A549 (cell line): ENCODE measurements around the gene MID2. TPM values are rescaled to one million over a fixed set of nuclear protein-coding genes. Genes with fewer than 3 reads are reported as not detected.
"Not testable (repeated sequence)": the region's sequence is repeated elsewhere in the genome, so short reads cannot be mapped to it uniquely, and the experiment has no call there.

Experiments used
- ATAC-seq, 2 experiments: fragments of 200-7000 bp in 1 of 2; fragments of >200 bp in 1 of 2; cut with Nextera tagmentation in 1 of 2; cut with Tn5 transposase in 1 of 2; 3 replicates each; pipeline versions ENCODE4 v1.8.0 to v1.9.1; 2018 to 2020; ENCODE audit warnings: mild to moderate bottlenecking in 1 of 2, moderate library complexity in 1 of 2
- CTCF ChIA-PET: fragments of 300-600 bp; sonication (Branson Sonifier 250); formaldehyde crosslinking; extraction: SDS; loops from one replicate; lab custom pipeline; 2021; ENCODE audit warnings: antibody characterized with exemption, inconsistent platforms; lab: Yijun Ruan, JAX
- POLR2A ChIA-PET: fragments of 350-600 bp; formaldehyde crosslinking; extraction: SDS; loops from one replicate; lab custom pipeline; 2021; ENCODE audit warnings: antibody characterized with exemption, inconsistent platforms; lab: Yijun Ruan, JAX
- DNase-seq, 2 experiments: peaks; one replicate each; pipeline versions ENCODE4 v3.0.0 to v3.0.0-alpha.2; 2011 to 2016; ENCODE audit warnings: low read depth in 1 of 2, low spot score in 1 of 2
- FAIRE-seq: peaks from 2 replicates; lab custom pipeline; 2011; peaks lifted over from hg19 to GRCh38; lab: Jason Lieb, UNC
- H3K27ac ChIP-seq, 2 experiments: fragments of >200 bp; sonication (Bioruptor Twin); formaldehyde crosslinking; 3 replicates each; pipeline ENCODE4 v1.5.1; 2016 to 2017
- H3K4me1 ChIP-seq: fragments of >200 bp; sonication (Bioruptor Twin); formaldehyde crosslinking; 3 replicates; pipeline ENCODE4 v1.6.1; 2016
- H3K4me2 ChIP-seq: fragments of >200 bp; sonication (Bioruptor Twin); formaldehyde crosslinking; 3 replicates; pipeline ENCODE4 v1.6.1; 2016
- H3K4me3 ChIP-seq: fragments of >200 bp; sonication (Bioruptor Twin); formaldehyde crosslinking; 3 replicates; pipeline ENCODE4 v1.5.1; 2016
- H3K9me3 ChIP-seq: fragments of >200 bp; sonication (Bioruptor Twin); formaldehyde crosslinking; 3 replicates; pipeline ENCODE4 v1.6.1; 2016
- CBX8 ChIP-seq: fragments of 200-600 bp; sonication (generic); IDR thresholded peaks from 2 replicates; pipeline ENCODE4 v1.6.1; 2016
- CHD2 ChIP-seq: fragments of 150-350 bp; IDR thresholded peaks from 2 replicates; pipeline ENCODE4 v1.6.1; 2014; ENCODE audit warnings: low read length; ENCODE audit not compliant: partially characterized antibody
- EHMT2 ChIP-seq: fragments of 200-600 bp; sonication (generic); IDR thresholded peaks from 2 replicates; pipeline ENCODE4 v1.6.1; 2016; ENCODE audit warnings: antibody characterized with exemption, low read depth, mild to moderate bottlenecking, moderate library complexity
- ESRRA ChIP-seq: fragments of 150-350 bp; IDR thresholded peaks from 2 replicates; pipeline ENCODE4 v1.6.1; 2014; ENCODE audit warnings: mild to moderate bottlenecking, low read length, borderline replicate concordance
- HDAC2 ChIP-seq: fragments of 200-600 bp; sonication (generic); IDR thresholded peaks from 2 replicates; pipeline ENCODE4 v1.6.1; 2016
- HEYL ChIP-seq: fragments of 250-450 bp; sonication (Bioruptor Pico); IDR thresholded peaks from 2 replicates; pipeline ENCODE4 v1.8.0; 2021; ENCODE audit warnings: mild to moderate bottlenecking, moderate library complexity
- HOXA7 ChIP-seq: fragments of 250-450 bp; sonication (Bioruptor Pico); IDR thresholded peaks from 2 replicates; pipeline ENCODE4 v1.5.0; 2020; ENCODE audit warnings: mild to moderate bottlenecking, moderate library complexity
- KDM1A ChIP-seq: fragments of 200-600 bp; sonication (generic); IDR thresholded peaks from 2 replicates; pipeline ENCODE4 v1.6.1; 2016; ENCODE audit warnings: low read depth, mild to moderate bottlenecking
- MAFK ChIP-seq: fragments of 450-650 bp; IDR thresholded peaks from 2 replicates; pipeline ENCODE4 v1.6.1; 2014; ENCODE audit not compliant: partially characterized antibody
- POLR2AphosphoS2 ChIP-seq: conservative IDR thresholded peaks from 2 replicates; pipeline ENCODE4 v1.6.1; 2012; ENCODE audit warnings: low read length, improper control_type of control experiment, inconsistent platforms
- RCOR1 ChIP-seq: fragments of 150-350 bp; IDR thresholded peaks from 2 replicates; pipeline ENCODE4 v1.6.1; 2014; ENCODE audit warnings: antibody characterized with exemption, low read length, low read depth
- RFX5 ChIP-seq: fragments of 450-650 bp; IDR thresholded peaks from 2 replicates; pipeline ENCODE4 v1.7.1; 2014; ENCODE audit warnings: antibody characterized with exemption, mild to moderate bottlenecking, moderate library complexity
- RNF2 ChIP-seq: fragments of 200-600 bp; sonication (generic); IDR thresholded peaks from 2 replicates; pipeline ENCODE4 v1.6.1; 2016; ENCODE audit warnings: low read depth, mild to moderate bottlenecking, antibody characterized with exemption, moderate library complexity, borderline replicate concordance
- USF2 ChIP-seq: fragments of 450-650 bp; IDR thresholded peaks from 2 replicates; pipeline ENCODE4 v1.6.1; 2014; ENCODE audit warnings: antibody characterized with exemption
- WGBS: methylation state at CpG from one replicate; pipeline ENCODE4 v1.1.6; 2017; ENCODE audit errors: missing lambda C conversion rate; 5-methylcytosine and 5-hydroxymethylcytosine counted together
- polyA plus RNA-seq, 4 experiments: library from polyadenylated mRNA; depleted of rRNA in 3 of 4; stranded (reverse); fragments of >200 nt; fragmentation: RNase III in 1 of 4; extraction: RNeasy Plus Mini Kit Qiagen cat#74134 plus additional on column Dnase treatment in 1 of 4; gene quantifications; 2 replicates in 3 of 4; 3 replicates in 1 of 4; pipeline ENCODE4 v1.2.3, GENCODE V29; 2011 to 2017
- TF ChIP-seq, protein P1 (sequence below): IDR thresholded peaks from 2 replicates; pipeline ENCODE4 v1.6.1; 2012
- TF ChIP-seq, protein P2 (sequence below): fragments of 150-350 bp; IDR thresholded peaks from 2 replicates; pipeline ENCODE4 v1.6.1; 2014; ENCODE audit warnings: low read depth, mild to moderate bottlenecking, low read length
- TF ChIP-seq, protein P3 (sequence below): fragments of >200 bp; sonication (Bioruptor Twin); formaldehyde crosslinking; IDR thresholded peaks from 3 replicates; pipeline ENCODE4 v1.6.1; 2016
- TF ChIP-seq, protein P4 (sequence below): fragments of 250-450 bp; sonication (Bioruptor Pico); IDR thresholded peaks from 2 replicates; pipeline ENCODE4 v1.5.0; 2021; ENCODE audit warnings: mild to moderate bottlenecking, moderate library complexity, borderline replicate concordance

The MID2 gene
- polyA plus RNA-seq, 2 of the 4 experiments (the other 2 are of a cell fraction): 4.6 to 10.6 TPM

DNA sequence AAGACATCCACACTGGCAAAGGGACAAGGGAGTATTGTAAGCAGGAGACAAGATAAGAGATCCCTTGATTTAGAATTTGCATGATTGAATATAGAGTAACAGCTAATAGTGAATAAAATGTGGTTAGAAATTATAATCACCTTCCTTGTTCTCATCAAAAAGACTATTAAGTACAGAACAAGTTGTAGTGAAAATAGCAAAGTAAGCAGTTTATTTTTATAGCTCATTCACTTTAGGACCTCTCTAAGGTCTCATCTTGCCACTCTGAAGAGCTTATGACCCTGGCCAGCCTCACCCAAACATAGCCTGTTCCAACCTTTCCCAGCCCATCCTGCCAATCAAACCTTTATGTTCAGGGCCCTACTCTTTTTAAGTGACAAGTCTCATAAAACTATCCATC is 30.6 kb downstream of the MID2 start:
- H3K4me3 ChIP-seq: no peak overlapping the region
- ChIA-PET POLR2A (no interaction called here), CTCF (no interaction called here)
- ATAC-seq: no peak
- no peaks in the 10 kb centered on the region for H3K9me3 ChIP-seq
- H3K4me1 ChIP-seq: 0 out of 3 replicates have a peak, but pooled peaks cover 3% of the 10 kb centered on the region
- H3K27ac ChIP-seq: no peak overlapping the region
- H3K4me2 ChIP-seq: no peak overlapping the region
- no peak for TF ChIP-seq HEYL (CRISPR knock-in tag)
- TF ChIP-seq MAFK: peak; percentile 74
- TF ChIP-seq, all 56 proteins: peak for 1
- DNase-seq: no peak
- peak; percentile 84 for FAIRE-seq

DNA sequence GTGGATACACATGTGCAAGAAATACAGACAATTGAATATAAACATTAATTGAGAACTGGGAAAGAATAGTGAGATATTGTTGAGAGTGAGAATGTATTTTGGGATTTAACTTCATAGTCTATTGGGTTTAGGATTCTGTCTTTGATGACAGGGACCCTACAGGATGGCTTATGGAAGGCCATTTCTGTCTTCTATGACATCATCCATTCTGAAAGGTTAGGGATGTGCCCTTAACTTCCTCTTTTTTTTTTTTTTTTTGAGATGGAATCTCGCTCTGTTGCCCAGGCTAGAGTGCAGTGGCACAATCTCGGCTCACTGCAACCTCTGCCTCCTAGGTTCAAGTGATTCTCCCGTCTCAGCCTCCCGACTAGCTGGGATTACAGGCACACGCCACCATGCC is 31.4 kb downstream of the MID2 start:
- H3K4me2 ChIP-seq, H3K4me3 ChIP-seq, H3K9me3 ChIP-seq, FAIRE-seq, POLR2A ChIA-PET, H3K4me1 ChIP-seq, ATAC-seq, CTCF ChIA-PET, DNase-seq, H3K27ac ChIP-seq: not testable (repeated sequence)
- WGBS: 97% methylated on average over 5 of the region's 5 CpGs

GRCh38 chrX:107857837-107858236 is 32.2 kb downstream of the MID2 start:
- no peak for ATAC-seq
- TF ChIP-seq, protein P1, sequence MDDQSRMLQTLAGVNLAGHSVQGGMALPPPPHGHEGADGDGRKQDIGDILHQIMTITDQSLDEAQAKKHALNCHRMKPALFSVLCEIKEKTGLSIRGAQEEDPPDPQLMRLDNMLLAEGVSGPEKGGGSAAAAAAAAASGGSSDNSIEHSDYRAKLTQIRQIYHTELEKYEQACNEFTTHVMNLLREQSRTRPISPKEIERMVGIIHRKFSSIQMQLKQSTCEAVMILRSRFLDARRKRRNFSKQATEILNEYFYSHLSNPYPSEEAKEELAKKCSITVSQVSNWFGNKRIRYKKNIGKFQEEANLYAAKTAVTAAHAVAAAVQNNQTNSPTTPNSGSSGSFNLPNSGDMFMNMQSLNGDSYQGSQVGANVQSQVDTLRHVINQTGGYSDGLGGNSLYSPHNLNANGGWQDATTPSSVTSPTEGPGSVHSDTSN: no peak
- TF ChIP-seq CHD2 (no peak), RCOR1 (no peak), MAFK (no peak), RFX5 (no peak), HDAC2 (no peak), USF2 (no peak), EHMT2 (no peak)
- TF ChIP-seq, protein P2, sequence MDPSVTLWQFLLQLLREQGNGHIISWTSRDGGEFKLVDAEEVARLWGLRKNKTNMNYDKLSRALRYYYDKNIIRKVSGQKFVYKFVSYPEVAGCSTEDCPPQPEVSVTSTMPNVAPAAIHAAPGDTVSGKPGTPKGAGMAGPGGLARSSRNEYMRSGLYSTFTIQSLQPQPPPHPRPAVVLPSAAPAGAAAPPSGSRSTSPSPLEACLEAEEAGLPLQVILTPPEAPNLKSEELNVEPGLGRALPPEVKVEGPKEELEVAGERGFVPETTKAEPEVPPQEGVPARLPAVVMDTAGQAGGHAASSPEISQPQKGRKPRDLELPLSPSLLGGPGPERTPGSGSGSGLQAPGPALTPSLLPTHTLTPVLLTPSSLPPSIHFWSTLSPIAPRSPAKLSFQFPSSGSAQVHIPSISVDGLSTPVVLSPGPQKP: no peak
- TF ChIP-seq, protein P3, sequence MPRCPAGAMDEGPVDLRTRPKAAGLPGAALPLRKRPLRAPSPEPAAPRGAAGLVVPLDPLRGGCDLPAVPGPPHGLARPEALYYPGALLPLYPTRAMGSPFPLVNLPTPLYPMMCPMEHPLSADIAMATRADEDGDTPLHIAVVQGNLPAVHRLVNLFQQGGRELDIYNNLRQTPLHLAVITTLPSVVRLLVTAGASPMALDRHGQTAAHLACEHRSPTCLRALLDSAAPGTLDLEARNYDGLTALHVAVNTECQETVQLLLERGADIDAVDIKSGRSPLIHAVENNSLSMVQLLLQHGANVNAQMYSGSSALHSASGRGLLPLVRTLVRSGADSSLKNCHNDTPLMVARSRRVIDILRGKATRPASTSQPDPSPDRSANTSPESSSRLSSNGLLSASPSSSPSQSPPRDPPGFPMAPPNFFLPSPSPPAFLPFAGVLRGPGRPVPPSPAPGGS: no peak
- Histone ChIP-seq H3K4me2 (no peak overlapping the region), H3K27ac (no peak overlapping the region), H3K4me1 (0 out of 3 replicates have a peak, but pooled peaks cover 3% of the 10 kb centered on the region), H3K9me3 (no peaks in the 10 kb centered on the region), H3K4me3 (no peak overlapping the region)
- 96% methylated on average over 5 of the region's 5 CpGs for WGBS
- no peak for DNase-seq
- FAIRE-seq: peak; percentile 36
- ChIA-PET POLR2A (no interaction called here), CTCF (no interaction called here)

DNA sequence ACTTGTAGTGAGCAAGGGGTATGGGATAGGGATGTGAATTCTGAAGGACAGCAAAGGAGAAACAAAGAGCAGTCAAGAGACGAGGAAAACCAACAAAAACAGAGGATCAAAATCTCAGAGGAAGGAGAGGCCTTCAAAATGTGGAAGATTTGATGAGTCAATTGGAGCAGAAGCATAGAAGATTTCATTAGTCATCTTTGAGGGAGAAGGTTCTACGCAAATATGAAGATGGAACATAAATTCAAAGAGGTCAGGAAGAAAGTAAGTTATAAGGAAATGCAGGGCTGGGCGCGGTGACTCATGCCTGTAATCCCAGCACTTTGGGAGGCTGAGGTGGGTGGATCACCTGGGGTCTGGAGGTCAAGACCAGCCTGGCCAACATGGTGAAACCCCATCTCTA is 35.4 kb downstream of the MID2 start:
- 0 out of 3 replicates have a peak, but pooled peaks cover 3% of the 10 kb centered on the region for H3K4me1 ChIP-seq
- TF ChIP-seq POLR2AphosphoS2: no peak
- no peak for TF ChIP-seq HOXA7 (CRISPR knock-in tag)
- no peak for TF ChIP-seq CHD2
- TF ChIP-seq, protein P4, sequence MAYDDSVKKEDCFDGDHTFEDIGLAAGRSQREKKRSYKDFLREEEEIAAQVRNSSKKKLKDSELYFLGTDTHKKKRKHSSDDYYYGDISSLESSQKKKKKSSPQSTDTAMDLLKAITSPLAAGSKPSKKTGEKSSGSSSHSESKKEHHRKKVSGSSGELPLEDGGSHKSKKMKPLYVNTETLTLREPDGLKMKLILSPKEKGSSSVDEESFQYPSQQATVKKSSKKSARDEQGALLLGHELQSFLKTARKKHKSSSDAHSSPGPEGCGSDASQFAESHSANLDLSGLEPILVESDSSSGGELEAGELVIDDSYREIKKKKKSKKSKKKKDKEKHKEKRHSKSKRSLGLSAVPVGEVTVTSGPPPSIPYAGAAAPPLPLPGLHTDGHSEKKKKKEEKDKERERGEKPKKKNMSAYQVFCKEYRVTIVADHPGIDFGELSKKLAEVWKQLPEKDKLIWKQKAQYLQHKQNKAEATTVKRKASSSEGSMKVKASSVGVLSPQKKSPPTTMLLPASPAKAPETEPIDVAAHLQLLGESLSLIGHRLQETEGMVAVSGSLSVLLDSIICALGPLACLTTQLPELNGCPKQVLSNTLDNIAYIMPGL: no peak
- TF ChIP-seq CBX8: no peak
- no peak for TF ChIP-seq KDM1A
- TF ChIP-seq RNF2: no peak
- no peak for TF ChIP-seq ESRRA
- TF ChIP-seq, all 56 proteins: peak for 0
- CTCF ChIA-PET: no interaction called here
- WGBS: 90% methylated on average over 4 of the region's 4 CpGs
- FAIRE-seq: peak; percentile 91
- no peak for ATAC-seq
- peak in 1 of 2 experiments; percentile 3 for DNase-seq
- Histone ChIP-seq H3K4me3 (no peak overlapping the region), H3K4me2 (no peak overlapping the region), H3K27ac (no peak overlapping the region), H3K9me3 (no peaks in the 10 kb centered on the region)
- POLR2A ChIA-PET: no interaction called here
